Suppressor macrophage (primary cell): ENCODE measurements around the gene OVAAL.
"Not testable (repeated sequence)": the region's sequence is repeated elsewhere in the genome, so short reads cannot be mapped to it uniquely, and the experiment has no call there.

Experiments used
- DNase-seq, 4 experiments: peaks; one replicate each; pipeline ENCODE4 v3.0.0-alpha.2; 2020 to 2022

The OVAAL gene

GRCh38 chr1:180540697-180541594 is 17.8 kb upstream of the OVAAL start:
- DNase-seq: no peak

- DNase-seq: no peak
These were observed 16.5 kb upstream of the OVAAL start for GRCh38 chr1:180542113-180542837.

DNA sequence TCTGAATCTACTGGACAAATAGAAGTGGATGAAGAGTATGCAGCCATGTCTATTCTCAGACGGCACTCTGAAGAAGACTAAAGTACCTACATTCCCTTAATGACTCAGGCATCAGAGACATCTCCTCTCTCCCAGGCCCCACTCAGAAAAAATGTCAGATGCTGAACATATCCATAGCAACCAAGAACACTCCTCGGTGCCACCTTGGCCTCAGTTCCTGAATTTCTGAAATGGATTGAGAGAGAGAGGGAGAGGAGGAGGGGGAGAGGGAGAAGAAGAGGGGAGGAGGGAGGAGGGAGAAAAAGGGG is 16.0 kb upstream of the OVAAL start:
- DNase-seq: no peak

DNA sequence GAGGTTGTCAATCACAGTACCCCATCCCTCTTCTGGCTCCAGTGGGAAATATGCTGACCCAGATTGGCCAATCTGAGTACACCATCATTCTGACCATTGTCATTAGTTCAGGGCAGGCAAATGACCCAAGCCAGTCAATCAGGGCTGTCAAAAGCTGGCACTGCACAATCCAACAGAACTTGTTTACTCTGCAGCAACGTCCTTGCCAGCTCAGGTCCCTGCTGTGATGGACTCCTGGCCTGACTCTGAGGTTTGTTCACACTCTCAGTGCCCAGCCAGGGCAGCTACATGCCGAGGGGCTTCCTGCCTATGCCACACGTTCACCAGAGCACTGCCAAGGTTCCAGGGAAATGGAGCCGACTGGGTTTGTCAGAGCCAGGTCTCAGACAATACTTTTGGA is 14.7 kb upstream of the OVAAL start:
- DNase-seq: no peak

- DNase-seq: no peak
These were observed 12.8 kb upstream of the OVAAL start for GRCh38 chr1:180545991-180546390.

GRCh38 chr1:180548686-180549317 is 10.0 kb upstream of the OVAAL start:
- DNase-seq: no peak

GRCh38 chr1:180549770-180550169 is 9.0 kb upstream of the OVAAL start:
- DNase-seq: not testable (repeated sequence)

GRCh38 chr1:180550241-180550640 is 8.5 kb upstream of the OVAAL start:
- no peak for DNase-seq

GRCh38 chr1:180551997-180552396 is 6.8 kb upstream of the OVAAL start:
- no peak for DNase-seq

DNA sequence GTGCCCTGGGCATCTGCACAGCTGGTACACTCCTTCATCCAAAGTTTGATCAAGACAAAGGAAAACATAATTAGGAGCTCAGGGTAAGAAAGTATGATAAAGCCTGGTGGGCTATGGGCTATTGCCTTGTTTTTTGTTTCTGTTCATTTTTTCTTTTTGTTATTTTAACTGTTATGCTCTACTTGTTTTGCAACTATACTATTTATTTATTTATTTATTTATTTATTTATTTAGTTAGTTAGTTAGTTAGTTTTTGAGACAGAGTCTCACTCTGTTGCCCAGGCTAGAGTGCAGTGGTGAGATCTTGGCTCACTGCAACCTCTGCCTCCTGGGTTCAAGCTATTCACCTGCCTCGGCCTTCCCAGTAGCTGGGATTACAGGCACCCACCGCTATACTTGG is 5.7 kb upstream of the OVAAL start:
- not testable (repeated sequence) for DNase-seq

DNA sequence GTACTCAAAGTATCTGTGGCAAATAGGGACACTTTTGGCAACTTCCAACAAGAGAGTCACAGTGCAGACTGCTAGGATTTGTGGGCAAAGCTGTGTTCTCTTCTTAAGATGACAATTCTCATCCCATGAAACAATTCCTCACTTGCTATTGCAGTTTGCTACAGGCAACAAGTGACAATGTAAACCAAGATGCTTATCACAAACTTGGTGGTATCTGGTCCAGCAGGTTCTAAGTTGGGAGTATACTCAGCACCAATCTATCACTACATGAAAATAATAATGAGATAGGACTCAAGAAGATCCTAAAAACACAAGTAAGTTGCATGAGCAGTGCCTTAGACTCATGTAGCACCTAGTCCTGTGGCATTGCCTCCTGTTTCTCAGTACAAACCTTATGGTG is 3.4 kb upstream of the OVAAL start:
- DNase-seq: no peak

GRCh38 chr1:180560200-180560867 is 1.6 kb downstream of the OVAAL start:
- DNase-seq: no peak

DNA sequence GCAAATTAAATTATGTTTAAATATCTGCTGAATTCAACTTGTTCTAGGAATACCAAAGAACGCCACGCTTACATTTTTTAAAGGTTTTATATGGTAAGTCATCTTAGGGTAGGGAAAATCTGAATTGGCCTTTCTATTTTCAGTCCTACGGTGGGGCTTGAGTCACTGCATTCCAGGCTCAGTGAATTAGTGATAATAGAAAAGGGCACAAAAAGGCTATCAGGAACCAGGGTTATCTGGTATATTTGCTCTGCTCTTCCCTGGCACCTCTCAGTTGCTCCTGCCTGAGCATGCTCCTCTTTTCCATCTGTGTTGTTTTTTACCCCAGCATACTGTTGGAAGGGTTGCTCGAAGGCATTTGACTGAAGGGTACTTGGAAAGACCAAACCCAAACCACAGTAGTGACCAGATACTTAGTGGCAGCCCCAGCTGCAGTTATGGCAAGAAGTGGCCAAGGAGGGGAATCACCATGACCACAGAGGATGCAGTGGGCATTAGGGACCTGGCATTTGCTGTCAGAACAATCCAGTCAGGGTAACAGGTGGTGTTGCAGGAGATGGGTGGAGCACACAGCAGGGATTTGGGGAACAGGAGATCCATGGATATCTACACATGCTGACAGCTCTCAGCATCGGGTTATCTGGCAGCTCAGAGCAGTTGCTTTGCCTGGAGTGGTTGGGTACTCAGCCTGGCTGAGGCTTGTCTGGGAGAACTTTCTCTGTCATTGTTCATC is 2.3 kb downstream of the OVAAL start:
- DNase-seq: no peak

- no peak for DNase-seq
These were observed 3.9 kb downstream of the OVAAL start for GRCh38 chr1:180562640-180563025.

GRCh38 chr1:180563026-180563827 is 4.5 kb downstream of the OVAAL start:
- no peak for DNase-seq

DNA sequence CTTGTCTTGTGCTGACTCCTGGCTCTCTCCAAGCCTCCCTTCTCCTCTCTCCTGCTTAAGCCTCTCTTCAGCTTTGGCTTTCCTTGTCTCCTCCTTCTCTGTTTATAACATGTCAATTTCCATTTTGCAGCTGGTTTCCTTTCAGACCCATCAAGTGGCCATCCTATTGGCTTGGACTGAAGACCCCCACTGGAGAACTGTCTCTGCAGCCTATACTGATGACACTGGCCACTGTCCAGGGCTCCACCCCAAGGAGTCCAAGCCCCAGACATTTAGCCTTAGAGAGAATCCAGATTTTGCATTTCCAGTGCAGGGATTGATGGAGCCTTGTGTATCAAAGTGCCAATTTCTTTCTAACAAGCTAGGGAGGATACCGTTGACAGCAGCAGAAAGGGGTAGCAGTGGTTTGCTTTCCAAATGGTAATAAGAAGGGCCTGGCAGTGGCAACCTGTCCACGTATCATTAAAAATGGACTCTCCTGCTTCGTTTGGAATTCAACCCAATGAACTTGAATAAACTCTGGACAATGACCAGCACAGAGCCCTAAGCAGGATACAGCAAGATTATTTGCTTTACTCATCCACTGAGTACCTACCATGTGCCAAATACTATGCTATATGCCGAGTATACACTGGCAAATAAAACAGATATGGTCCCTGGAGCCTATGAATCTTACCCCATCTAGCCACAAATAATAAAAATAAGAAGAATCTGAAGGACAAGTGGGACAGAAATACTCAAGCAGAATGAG is 6.5 kb downstream of the OVAAL start:
- no peak for DNase-seq

GRCh38 chr1:180566026-180566425 is 7.3 kb downstream of the OVAAL start:
- no peak for DNase-seq

- no peak for DNase-seq
These were observed 7.7 kb downstream of the OVAAL start for GRCh38 chr1:180566495-180566894.

DNA sequence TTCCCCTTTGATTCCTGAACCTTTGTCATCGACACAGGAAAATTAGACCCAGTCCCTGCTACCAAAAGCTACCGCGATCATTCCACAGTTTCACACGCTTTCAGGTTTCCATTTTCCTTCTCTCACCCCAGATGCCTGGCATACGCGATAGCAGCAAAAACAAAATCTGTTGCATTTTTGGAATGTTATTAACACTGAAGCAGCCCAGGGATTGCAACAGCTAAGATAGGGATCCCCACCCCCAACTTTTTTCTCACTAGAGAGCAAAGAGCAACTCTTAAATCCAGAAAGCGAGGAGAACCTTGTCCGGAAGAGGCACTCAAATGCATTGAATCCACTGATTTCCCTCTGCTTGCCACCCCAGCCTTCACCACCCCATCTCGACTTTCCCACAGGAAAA is 8.9 kb downstream of the OVAAL start:
- no peak for DNase-seq

- DNase-seq: no peak
These were observed 9.4 kb downstream of the OVAAL start for GRCh38 chr1:180568184-180568583.
